ENCODE results near the gene USP22. TPM values are rescaled to one million over a fixed set of nuclear protein-coding genes. Genes with fewer than 3 reads are reported as not detected.
A peak's percentile ranks its signal among the peaks of the same experiment; 100 is the strongest.
"Not testable (repeated sequence)": the region's sequence is repeated elsewhere in the genome, so short reads cannot be mapped to it uniquely, and the experiment has no call there.

USP22 gene
- total RNA-seq, 1 donor from 2014 or later: 152 TPM

DNA sequence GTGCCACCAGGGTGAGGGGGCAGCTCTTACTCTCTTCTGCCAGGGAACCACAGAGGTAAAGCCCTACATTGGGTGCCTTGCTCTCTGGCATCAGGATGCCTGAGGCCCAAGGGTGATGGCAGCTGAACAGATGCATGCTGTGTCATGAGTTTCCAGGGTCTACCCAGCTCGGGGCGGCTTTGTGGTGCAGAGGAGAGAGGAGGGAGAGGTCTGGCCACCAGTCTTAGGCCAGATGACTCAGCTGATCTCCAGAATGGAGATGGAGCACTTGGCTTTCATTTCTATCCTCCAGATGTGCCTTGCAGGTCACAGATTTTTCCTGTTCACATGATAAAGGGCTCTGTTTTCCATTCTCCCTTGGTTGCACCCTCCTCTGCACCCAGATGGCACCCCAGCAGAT is 23.6 kb upstream of the USP22 start:
- H3K4me3 Mint-ChIP-seq: no peak overlapping the region
- intact Hi-C loops (cut with micrococcal nuclease): no loop called here
- H3K36me3 Mint-ChIP-seq (ENCODE audit: low read depth): no peaks in the 10 kb centered on the region
- no peaks in the 10 kb centered on the region for H3K4me1 Mint-ChIP-seq
- no peaks in the 10 kb centered on the region for H3K27me3 Mint-ChIP-seq
- no peak for DNase-seq
- no peak overlapping the region for H3K27ac Mint-ChIP-seq
- no peaks in the 10 kb centered on the region for H3K9me3 Mint-ChIP-seq

- no peak for DNase-seq
- Mint-ChIP-seq H3K4me3 (no peak overlapping the region), H3K9me3 (no peaks in the 10 kb centered on the region), H3K36me3 (ENCODE audit: low read depth) (no peaks in the 10 kb centered on the region), H3K27me3 (peaks cover 4% of the 10 kb centered on the region), H3K4me1 (peaks cover 2% of the 10 kb centered on the region), H3K27ac (no peak overlapping the region)
- intact Hi-C loops (cut with micrococcal nuclease): no loop called here
These were observed 19.2 kb upstream of the USP22 start for GRCh38 chr17:21061971-21062526.

- no peak overlapping the region for H3K4me3 Mint-ChIP-seq
- no peak overlapping the region for H3K27ac Mint-ChIP-seq
- no peaks in the 10 kb centered on the region for H3K9me3 Mint-ChIP-seq
- DNase-seq: no peak
- no peaks in the 10 kb centered on the region for H3K36me3 Mint-ChIP-seq (ENCODE audit: low read depth)
- intact Hi-C loops (cut with micrococcal nuclease): no loop called here
- peaks cover 2% of the 10 kb centered on the region for H3K4me1 Mint-ChIP-seq
- peaks cover 5% of the 10 kb centered on the region for H3K27me3 Mint-ChIP-seq
These were observed 18.5 kb upstream of the USP22 start for GRCh38 chr17:21061158-21061835.

DNA sequence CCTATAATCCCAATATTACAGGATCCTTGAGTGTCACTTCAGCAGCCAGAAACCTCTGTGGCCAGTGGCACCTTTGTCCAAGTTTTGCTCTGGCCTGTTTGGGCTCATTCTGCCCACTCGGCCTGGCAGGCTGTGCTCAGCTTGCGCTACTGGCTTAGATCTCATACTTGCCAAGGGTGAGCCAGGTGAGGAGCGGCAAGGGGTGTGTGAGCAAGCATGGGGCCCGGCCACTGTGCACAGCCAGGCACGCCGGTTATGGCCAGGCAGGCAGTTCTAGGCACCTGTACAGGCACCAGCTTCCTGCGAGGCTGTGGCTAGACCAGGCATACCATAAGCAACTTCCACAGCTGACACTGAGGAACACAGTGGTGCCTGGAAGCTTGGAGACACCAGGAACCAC is 16.9 kb upstream of the USP22 start:
- H3K4me1 Mint-ChIP-seq: peaks cover 2% of the 10 kb centered on the region
- no peak for DNase-seq
- intact Hi-C loops (cut with micrococcal nuclease): no loop called here
- H3K9me3 Mint-ChIP-seq: no peaks in the 10 kb centered on the region
- no peak overlapping the region for H3K4me3 Mint-ChIP-seq
- H3K27ac Mint-ChIP-seq: no peak overlapping the region
- peaks cover 9% of the 10 kb centered on the region for H3K27me3 Mint-ChIP-seq
- no peaks in the 10 kb centered on the region for H3K36me3 Mint-ChIP-seq (ENCODE audit: low read depth)

DNA sequence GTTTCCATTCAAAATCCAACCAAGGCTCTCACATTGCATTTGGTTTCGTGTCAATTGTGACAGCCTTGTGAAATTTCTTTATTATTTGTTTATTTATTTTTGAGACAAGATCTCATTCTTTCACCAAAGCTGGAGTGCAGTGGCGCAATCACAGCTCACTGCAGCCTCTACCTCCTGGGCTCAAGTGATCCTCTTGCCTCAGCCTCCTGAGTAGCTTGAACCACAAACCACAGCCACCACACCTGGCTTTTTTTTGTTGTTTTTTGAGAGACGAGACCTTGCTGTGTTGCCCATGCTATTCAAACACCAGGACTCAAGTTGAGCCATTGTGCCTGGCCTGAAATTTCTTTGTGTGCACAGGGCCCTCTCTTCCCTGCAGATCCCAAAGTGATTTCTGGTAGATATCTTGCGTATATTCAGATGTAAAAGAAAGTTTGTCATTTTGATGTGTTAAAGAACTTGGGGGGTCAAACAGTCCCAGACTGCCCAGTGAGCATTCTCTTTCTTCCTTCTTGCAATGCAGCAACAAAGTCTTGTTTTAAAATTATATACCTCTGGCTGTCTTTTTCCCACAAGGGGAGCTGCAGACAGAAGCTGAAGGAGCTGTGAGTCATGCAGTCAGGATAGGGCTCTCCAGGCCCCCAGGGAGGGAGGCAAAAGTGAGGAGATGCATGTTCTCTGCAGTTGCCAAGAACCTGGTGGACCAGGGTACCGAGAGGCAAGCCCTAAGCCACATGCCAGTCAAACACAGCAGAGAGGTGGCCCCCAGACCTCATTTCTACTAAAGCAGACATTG is 15.5 kb upstream of the USP22 start:
- intact Hi-C loops (cut with micrococcal nuclease): no loop called here
- DNase-seq: no peak
- no peaks in the 10 kb centered on the region for H3K9me3 Mint-ChIP-seq
- no peak overlapping the region for H3K27ac Mint-ChIP-seq
- H3K27me3 Mint-ChIP-seq: peaks cover 11% of the 10 kb centered on the region
- no peaks in the 10 kb centered on the region for H3K36me3 Mint-ChIP-seq (ENCODE audit: low read depth)
- peaks cover 2% of the 10 kb centered on the region for H3K4me1 Mint-ChIP-seq
- no peak overlapping the region for H3K4me3 Mint-ChIP-seq

- DNase-seq; intact Hi-C loops (cut with micrococcal nuclease); H3K36me3 Mint-ChIP-seq (ENCODE audit: low read depth); H3K9me3 Mint-ChIP-seq; H3K27ac Mint-ChIP-seq; H3K4me1 Mint-ChIP-seq; H3K4me3 Mint-ChIP-seq: not testable (repeated sequence)
- H3K27me3 Mint-ChIP-seq: peaks cover 35% of the 10 kb centered on the region
These were observed 10.2 kb upstream of the USP22 start for GRCh38 chr17:21053056-21053455.

DNA sequence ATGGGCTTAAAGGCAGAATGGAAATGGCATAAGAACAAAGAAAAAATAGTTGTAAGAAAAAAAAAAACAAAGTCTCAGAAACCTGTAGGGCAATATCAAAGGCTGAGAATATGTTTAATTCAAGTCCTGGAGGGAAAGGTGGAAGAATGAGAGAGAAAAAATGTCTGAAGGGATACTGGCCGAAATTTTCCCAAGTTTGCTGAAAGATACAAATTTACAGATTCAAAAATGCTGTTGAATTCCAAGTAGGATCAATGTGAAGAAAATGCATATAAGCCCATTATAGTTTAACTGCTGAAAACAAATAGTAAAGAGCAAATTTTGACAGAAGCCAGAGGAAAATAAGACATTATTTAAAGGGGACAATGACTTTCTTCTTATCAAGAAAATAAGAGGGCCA is 6.6 kb upstream of the USP22 start:
- no peaks in the 10 kb centered on the region for H3K9me3 Mint-ChIP-seq
- H3K27ac Mint-ChIP-seq: no peak overlapping the region
- H3K4me1 Mint-ChIP-seq: no peaks in the 10 kb centered on the region
- no peak overlapping the region for H3K4me3 Mint-ChIP-seq
- no peaks in the 10 kb centered on the region for H3K36me3 Mint-ChIP-seq (ENCODE audit: low read depth)
- intact Hi-C loops (cut with micrococcal nuclease): no loop called here
- H3K27me3 Mint-ChIP-seq: peaks cover 27% of the 10 kb centered on the region
- no peak for DNase-seq

- H3K4me1 Mint-ChIP-seq: peaks cover 12% of the 10 kb centered on the region
- no peak overlapping the region for H3K4me3 Mint-ChIP-seq
- no peak overlapping the region for H3K27ac Mint-ChIP-seq
- peaks cover 18% of the 10 kb centered on the region for H3K27me3 Mint-ChIP-seq
- H3K9me3 Mint-ChIP-seq: no peaks in the 10 kb centered on the region
- peaks cover 6% of the 10 kb centered on the region for H3K36me3 Mint-ChIP-seq (ENCODE audit: low read depth)
- intact Hi-C loops (cut with micrococcal nuclease): no loop called here
- no peak for DNase-seq
These were observed 3.4 kb upstream of the USP22 start for GRCh38 chr17:21046216-21046615.

- Mint-ChIP-seq H3K27me3 (peaks cover 11% of the 10 kb centered on the region), H3K4me1 (peaks cover 18% of the 10 kb centered on the region), H3K9me3 (no peaks in the 10 kb centered on the region), H3K27ac (no peak overlapping the region), H3K4me3 (no peak overlapping the region), H3K36me3 (ENCODE audit: low read depth) (peaks cover 8% of the 10 kb centered on the region)
- no peak for DNase-seq
- intact Hi-C loops (cut with micrococcal nuclease): no loop called here
These were observed 2.2 kb upstream of the USP22 start for GRCh38 chr17:21044971-21045370.

DNA sequence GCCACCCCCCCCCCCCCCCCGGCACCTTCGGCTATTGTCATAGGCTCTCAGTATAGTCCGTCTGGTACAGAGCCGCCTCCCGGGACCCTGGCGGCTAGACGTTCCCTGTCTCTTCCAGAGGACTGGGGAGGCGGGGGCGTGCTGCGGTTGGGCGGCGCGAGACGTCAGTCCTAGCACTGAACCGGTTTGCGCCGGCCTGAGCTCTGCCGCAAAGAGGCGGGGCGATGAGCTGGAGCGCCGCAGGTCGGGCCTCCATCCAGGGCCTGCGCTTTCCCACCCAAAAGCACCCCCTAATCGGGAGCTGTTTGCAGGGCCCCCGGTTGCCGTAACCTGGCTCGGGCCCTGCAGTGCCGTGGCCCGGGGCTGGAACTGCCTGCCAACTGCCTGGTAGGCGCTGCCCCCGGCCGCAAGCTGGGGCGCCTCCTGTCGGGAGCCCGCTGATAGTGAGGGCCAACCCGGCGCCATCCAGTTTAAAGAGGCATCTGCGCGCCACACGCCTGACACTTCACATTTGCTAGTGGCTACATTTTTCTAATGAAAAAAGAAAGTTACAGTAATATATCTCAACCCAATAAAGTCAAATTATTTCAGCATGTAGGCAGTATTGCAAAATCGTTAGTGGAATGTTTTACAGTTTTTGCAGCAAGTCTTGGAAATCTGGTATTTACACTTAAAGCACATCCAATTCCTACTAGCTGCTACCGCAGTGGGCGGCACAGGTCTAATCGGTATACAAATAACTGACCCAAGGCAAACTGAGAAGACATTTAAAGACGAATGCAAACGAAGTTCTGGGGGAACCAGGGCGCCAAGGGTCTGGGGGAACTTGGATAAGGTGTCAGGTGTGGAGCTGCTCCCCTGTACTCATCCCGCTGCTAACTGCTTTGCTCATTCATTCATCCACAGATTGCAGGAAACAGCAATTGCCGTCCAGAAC is 753 bp upstream of the USP22 start:
- H3K27ac Mint-ChIP-seq: peak overlapping the region; percentile 91
- H3K36me3 Mint-ChIP-seq (ENCODE audit: low read depth): peaks cover 13% of the 10 kb centered on the region

DNA sequence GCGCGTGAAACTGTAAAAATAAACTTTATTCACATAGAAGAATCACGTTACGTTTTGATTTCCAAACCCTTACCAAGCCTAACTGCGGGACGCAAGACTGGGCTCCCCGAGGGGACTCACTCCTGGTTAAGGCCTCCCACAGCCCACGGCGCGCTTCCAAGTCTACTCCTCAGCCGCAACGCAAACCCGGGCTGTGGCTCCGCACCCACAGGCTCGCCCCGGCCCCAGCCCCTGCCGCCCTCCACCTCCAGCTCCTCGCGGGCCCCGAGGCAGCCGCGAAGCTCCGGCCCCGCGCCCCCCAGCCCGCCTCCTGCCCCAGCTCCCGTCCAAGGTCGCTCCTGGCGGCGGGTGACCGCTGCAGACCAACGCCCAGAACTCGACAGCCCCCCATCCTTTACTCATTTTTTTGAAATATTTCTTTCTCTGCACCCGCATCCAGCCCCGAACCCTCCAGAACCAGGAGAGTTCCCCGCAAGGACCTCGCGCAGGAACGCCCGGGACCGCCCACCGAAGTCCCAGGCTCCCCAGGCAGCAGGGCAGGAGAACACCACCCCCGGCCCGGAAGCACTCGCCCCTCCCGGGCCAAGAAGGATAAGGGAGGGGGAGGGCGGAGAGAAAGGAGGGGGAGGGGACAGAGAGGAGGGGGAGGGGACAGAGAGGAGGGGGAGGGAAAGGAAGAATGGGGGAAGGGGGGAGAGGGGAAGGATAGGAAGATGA is 912 bp downstream of the USP22 start:
- H3K4me3 Mint-ChIP-seq: peak overlapping the region; percentile 100
- no peaks in the 10 kb centered on the region for H3K9me3 Mint-ChIP-seq
- peak; percentile 92 for DNase-seq
- H3K36me3 Mint-ChIP-seq (ENCODE audit: low read depth): peaks cover 19% of the 10 kb centered on the region
- intact Hi-C loops (cut with micrococcal nuclease): loop anchor here (2.0 kb wide), 1 partner anchor 243 kb away; the partner anchor contains the start of gene MAP2K3
- H3K27me3 Mint-ChIP-seq: no peaks in the 10 kb centered on the region
- H3K4me1 Mint-ChIP-seq: peaks cover 33% of the 10 kb centered on the region
- H3K27ac Mint-ChIP-seq: peak overlapping the region; percentile 98

More for the DNA sequence above, 753 bp upstream of the USP22 start:
- Mint-ChIP-seq H3K4me1 (peaks cover 25% of the 10 kb centered on the region), H3K9me3 (no peaks in the 10 kb centered on the region), H3K4me3 (peak overlapping the region; percentile 82), H3K27me3 (peaks cover 4% of the 10 kb centered on the region)
- peak; percentile 99 for DNase-seq
- intact Hi-C loops (cut with micrococcal nuclease): loop anchor here (1.0 to 2.0 kb wide), 7 partner anchors 9 to 245 kb away; partner anchors contain the start of genes DHRS7B, MAP2K3 and TMEM11

GRCh38 chr17:21039839-21040575 is 2.8 kb downstream of the USP22 start:
- peak; percentile 72 for DNase-seq
- Mint-ChIP-seq H3K4me3 (peak overlapping the region; percentile 100), H3K4me1 (peaks cover 50% of the 10 kb centered on the region), H3K36me3 (ENCODE audit: low read depth) (peaks cover 32% of the 10 kb centered on the region), H3K9me3 (no peaks in the 10 kb centered on the region), H3K27me3 (no peaks in the 10 kb centered on the region), H3K27ac (peak overlapping the region; percentile 98)
- intact Hi-C loops (cut with micrococcal nuclease): no loop called here

Data from activated CD4-positive, alpha-beta T cell treated with anti-CD3 and anti-CD28 coated beads, Interleukin-2, amount 10 ng/mL, durations not matched to agents 24 days and 14 days (primary cell).